ENCODE data around the gene CAVIN2. TPM values are rescaled to one million over a fixed set of nuclear protein-coding genes. Genes with fewer than 3 reads are reported as not detected.

The CAVIN2 gene
- total RNA-seq, 1 donor from 2014 or later, result not detected

GRCh38 chr2:191891656-191892055 is 44.8 kb upstream of the CAVIN2 start:
- Mint-ChIP-seq H3K27me3 (ENCODE audit: unreplicated experiment) (peaks cover 1% of the 10 kb centered on the region), H3K36me3 (ENCODE audit: unreplicated experiment) (peaks cover 10% of the 10 kb centered on the region), H3K9me3 (ENCODE audit: unreplicated experiment) (no peaks in the 10 kb centered on the region), H3K27ac (ENCODE audit: unreplicated experiment) (no peak overlapping the region), H3K4me1 (ENCODE audit: low read depth, unreplicated experiment) (peaks cover 16% of the 10 kb centered on the region), H3K4me3 (ENCODE audit: unreplicated experiment) (no peak overlapping the region)
- no peak for TF ChIP-seq CTCF (IDR thresholded peaks at IDR 0.05; ENCODE audit: partially characterized antibody, unreplicated experiment)
- no peak for DNase-seq

GRCh38 chr2:191889931-191890330 is 43.0 kb upstream of the CAVIN2 start:
- Mint-ChIP-seq H3K9me3 (ENCODE audit: unreplicated experiment) (no peaks in the 10 kb centered on the region), H3K4me3 (ENCODE audit: unreplicated experiment) (no peak overlapping the region), H3K4me1 (ENCODE audit: low read depth, unreplicated experiment) (peaks cover 5% of the 10 kb centered on the region), H3K27ac (ENCODE audit: unreplicated experiment) (no peak overlapping the region), H3K36me3 (ENCODE audit: unreplicated experiment) (peaks cover 10% of the 10 kb centered on the region), H3K27me3 (ENCODE audit: unreplicated experiment) (no peaks in the 10 kb centered on the region)
- DNase-seq, result no peak
- no peak for TF ChIP-seq CTCF (IDR thresholded peaks at IDR 0.05; ENCODE audit: partially characterized antibody, unreplicated experiment)

- Mint-ChIP-seq H3K27ac (ENCODE audit: unreplicated experiment) (no peak overlapping the region), H3K4me1 (ENCODE audit: low read depth, unreplicated experiment) (no peaks in the 10 kb centered on the region), H3K27me3 (ENCODE audit: unreplicated experiment) (no peaks in the 10 kb centered on the region), H3K4me3 (ENCODE audit: unreplicated experiment) (no peak overlapping the region), H3K9me3 (ENCODE audit: unreplicated experiment) (no peaks in the 10 kb centered on the region), H3K36me3 (ENCODE audit: unreplicated experiment) (peaks cover 10% of the 10 kb centered on the region)
- DNase-seq, result no peak
- no peak for TF ChIP-seq CTCF (IDR thresholded peaks at IDR 0.05; ENCODE audit: partially characterized antibody, unreplicated experiment)
These were observed 41.7 kb upstream of the CAVIN2 start for GRCh38 chr2:191888400-191889166.

- no peaks in the 10 kb centered on the region for H3K36me3 Mint-ChIP-seq (ENCODE audit: unreplicated experiment)
- peaks cover 5% of the 10 kb centered on the region for H3K27me3 Mint-ChIP-seq (ENCODE audit: unreplicated experiment)
- TF ChIP-seq CTCF (IDR thresholded peaks at IDR 0.05; ENCODE audit: partially characterized antibody, unreplicated experiment), result no peak
- H3K9me3 Mint-ChIP-seq (ENCODE audit: unreplicated experiment), result peaks cover 6% of the 10 kb centered on the region
- H3K4me1 Mint-ChIP-seq (ENCODE audit: low read depth, unreplicated experiment), result no peaks in the 10 kb centered on the region
- H3K4me3 Mint-ChIP-seq (ENCODE audit: unreplicated experiment), result no peak overlapping the region
- no peak overlapping the region for H3K27ac Mint-ChIP-seq (ENCODE audit: unreplicated experiment)
- no peak for DNase-seq
These were observed 38.8 kb upstream of the CAVIN2 start for GRCh38 chr2:191885650-191886049.

GRCh38 chr2:191885098-191885497 is 38.2 kb upstream of the CAVIN2 start:
- H3K27ac Mint-ChIP-seq (ENCODE audit: unreplicated experiment), result no peak overlapping the region
- H3K4me3 Mint-ChIP-seq (ENCODE audit: unreplicated experiment), result no peak overlapping the region
- DNase-seq, result no peak
- no peaks in the 10 kb centered on the region for H3K4me1 Mint-ChIP-seq (ENCODE audit: low read depth, unreplicated experiment)
- H3K36me3 Mint-ChIP-seq (ENCODE audit: unreplicated experiment), result peaks cover 4% of the 10 kb centered on the region
- no peak for TF ChIP-seq CTCF (IDR thresholded peaks at IDR 0.05; ENCODE audit: partially characterized antibody, unreplicated experiment)
- peaks cover 5% of the 10 kb centered on the region for H3K27me3 Mint-ChIP-seq (ENCODE audit: unreplicated experiment)
- peaks cover 8% of the 10 kb centered on the region for H3K9me3 Mint-ChIP-seq (ENCODE audit: unreplicated experiment)

Data from glutamatergic neuron (in vitro differentiated cells).